ENCODE results near the gene ZBTB49. TPM values are rescaled to one million over a fixed set of nuclear protein-coding genes. Genes with fewer than 3 reads are reported as not detected.

The ZBTB49 gene
- total RNA-seq, 1 experiment from 2014 or later: 5.6 TPM

DNA sequence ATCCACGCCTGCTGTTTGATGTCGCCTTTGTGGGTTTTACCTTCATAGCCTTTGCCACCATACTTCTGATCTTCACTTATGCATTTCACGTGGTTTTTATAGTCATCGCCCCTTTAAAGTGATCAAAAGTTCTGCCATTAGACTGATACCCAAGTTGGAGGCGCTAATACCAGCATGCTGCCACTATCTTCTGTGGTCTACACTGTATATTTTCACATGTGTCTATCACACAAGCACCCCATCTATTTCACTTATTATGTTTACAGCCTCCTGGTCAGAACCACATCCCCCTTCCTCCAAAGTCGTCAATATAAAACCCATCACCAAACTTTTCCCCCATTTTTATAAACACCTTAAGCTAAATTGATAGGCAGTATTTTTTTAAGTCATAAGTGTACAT is 8.3 kb upstream of the ZBTB49 start (continued):
- TF ChIP-seq, protein P1, sequence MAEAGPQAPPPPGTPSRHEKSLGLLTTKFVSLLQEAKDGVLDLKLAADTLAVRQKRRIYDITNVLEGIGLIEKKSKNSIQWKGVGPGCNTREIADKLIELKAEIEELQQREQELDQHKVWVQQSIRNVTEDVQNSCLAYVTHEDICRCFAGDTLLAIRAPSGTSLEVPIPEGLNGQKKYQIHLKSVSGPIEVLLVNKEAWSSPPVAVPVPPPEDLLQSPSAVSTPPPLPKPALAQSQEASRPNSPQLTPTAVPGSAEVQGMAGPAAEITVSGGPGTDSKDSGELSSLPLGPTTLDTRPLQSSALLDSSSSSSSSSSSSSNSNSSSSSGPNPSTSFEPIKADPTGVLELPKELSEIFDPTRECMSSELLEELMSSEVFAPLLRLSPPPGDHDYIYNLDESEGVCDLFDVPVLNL (CRISPR knock-in tag; IDR thresholded peaks at IDR 0.05; ENCODE audit: borderline replicate concordance, low read depth): no peak

DNA sequence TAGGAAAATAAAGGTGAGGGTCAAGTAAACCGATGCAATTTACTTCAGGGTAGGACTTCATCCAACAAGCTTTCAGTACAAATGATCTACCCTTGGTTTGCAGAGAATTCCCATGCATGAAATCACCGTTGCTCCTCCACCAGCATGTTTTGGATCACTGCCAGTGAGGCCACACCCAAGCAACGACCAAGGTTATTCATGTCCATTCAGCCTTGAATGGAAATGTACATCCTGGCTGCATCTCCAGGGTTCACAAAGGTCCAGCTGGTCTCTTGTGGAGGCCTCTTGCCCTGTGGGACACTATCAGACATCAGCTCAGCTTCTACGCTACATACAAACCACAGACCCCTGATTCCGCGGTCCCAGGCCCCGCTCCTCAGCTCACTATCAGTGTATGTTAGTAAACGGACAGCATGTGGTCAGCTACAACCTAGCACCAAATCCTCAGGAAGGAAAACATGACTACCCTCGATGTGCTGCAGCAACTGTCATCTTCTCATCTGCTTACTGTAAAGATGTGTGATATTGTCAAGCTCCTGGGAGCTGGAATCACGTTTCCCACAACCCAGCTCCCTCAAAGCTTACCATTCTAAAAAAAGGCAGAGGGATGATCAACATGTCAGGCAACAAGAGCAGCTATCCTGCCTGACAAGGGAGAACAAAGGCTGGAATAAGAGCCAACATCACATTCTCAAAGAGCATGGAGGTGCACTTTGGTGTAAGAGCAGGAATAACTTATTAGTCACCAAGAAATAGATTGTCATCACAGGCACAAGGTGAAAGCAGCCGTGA is 5.0 kb upstream of the ZBTB49 start:
- no peaks in the 10 kb centered on the region for H3K9me3 Mint-ChIP-seq
- DNase-seq (ENCODE audit: low spot score): no peak
- no peaks in the 10 kb centered on the region for H3K27me3 Mint-ChIP-seq (ENCODE audit: low read depth)
- no peak for TF ChIP-seq SMAD3 (CRISPR knock-in tag; IDR thresholded peaks at IDR 0.05; ENCODE audit: borderline replicate concordance)
- TF ChIP-seq, protein P2, sequence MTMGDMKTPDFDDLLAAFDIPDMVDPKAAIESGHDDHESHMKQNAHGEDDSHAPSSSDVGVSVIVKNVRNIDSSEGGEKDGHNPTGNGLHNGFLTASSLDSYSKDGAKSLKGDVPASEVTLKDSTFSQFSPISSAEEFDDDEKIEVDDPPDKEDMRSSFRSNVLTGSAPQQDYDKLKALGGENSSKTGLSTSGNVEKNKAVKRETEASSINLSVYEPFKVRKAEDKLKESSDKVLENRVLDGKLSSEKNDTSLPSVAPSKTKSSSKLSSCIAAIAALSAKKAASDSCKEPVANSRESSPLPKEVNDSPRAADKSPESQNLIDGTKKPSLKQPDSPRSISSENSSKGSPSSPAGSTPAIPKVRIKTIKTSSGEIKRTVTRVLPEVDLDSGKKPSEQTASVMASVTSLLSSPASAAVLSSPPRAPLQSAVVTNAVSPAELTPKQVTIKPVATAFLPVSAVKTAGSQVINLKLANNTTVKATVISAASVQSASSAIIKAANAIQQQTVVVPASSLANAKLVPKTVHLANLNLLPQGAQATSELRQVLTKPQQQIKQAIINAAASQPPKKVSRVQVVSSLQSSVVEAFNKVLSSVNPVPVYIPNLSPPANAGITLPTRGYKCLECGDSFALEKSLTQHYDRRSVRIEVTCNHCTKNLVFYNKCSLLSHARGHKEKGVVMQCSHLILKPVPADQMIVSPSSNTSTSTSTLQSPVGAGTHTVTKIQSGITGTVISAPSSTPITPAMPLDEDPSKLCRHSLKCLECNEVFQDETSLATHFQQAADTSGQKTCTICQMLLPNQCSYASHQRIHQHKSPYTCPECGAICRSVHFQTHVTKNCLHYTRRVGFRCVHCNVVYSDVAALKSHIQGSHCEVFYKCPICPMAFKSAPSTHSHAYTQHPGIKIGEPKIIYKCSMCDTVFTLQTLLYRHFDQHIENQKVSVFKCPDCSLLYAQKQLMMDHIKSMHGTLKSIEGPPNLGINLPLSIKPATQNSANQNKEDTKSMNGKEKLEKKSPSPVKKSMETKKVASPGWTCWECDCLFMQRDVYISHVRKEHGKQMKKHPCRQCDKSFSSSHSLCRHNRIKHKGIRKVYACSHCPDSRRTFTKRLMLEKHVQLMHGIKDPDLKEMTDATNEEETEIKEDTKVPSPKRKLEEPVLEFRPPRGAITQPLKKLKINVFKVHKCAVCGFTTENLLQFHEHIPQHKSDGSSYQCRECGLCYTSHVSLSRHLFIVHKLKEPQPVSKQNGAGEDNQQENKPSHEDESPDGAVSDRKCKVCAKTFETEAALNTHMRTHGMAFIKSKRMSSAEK (CRISPR knock-in tag; IDR thresholded peaks at IDR 0.05; ENCODE audit: borderline replicate concordance): no peak
- no peak for TF ChIP-seq ATF1 (CRISPR knock-in tag; IDR thresholded peaks at IDR 0.05)
- no peak for TF ChIP-seq JUN (CRISPR knock-in tag; IDR thresholded peaks at IDR 0.05)
- no peak for TF ChIP-seq EMX1 (CRISPR knock-in tag; IDR thresholded peaks at IDR 0.05)
- TF ChIP-seq NR1H2 (CRISPR knock-in tag; IDR thresholded peaks at IDR 0.05): no peak
- no peak for TF ChIP-seq ZNF219 (CRISPR knock-in tag; IDR thresholded peaks at IDR 0.05; ENCODE audit: borderline replicate concordance)
- TF ChIP-seq, protein P3, sequence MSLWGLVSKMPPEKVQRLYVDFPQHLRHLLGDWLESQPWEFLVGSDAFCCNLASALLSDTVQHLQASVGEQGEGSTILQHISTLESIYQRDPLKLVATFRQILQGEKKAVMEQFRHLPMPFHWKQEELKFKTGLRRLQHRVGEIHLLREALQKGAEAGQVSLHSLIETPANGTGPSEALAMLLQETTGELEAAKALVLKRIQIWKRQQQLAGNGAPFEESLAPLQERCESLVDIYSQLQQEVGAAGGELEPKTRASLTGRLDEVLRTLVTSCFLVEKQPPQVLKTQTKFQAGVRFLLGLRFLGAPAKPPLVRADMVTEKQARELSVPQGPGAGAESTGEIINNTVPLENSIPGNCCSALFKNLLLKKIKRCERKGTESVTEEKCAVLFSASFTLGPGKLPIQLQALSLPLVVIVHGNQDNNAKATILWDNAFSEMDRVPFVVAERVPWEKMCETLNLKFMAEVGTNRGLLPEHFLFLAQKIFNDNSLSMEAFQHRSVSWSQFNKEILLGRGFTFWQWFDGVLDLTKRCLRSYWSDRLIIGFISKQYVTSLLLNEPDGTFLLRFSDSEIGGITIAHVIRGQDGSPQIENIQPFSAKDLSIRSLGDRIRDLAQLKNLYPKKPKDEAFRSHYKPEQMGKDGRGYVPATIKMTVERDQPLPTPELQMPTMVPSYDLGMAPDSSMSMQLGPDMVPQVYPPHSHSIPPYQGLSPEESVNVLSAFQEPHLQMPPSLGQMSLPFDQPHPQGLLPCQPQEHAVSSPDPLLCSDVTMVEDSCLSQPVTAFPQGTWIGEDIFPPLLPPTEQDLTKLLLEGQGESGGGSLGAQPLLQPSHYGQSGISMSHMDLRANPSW (CRISPR knock-in tag; conservative IDR thresholded peaks at IDR 0.05; ENCODE audit: low read depth): no peak
- no peak for TF ChIP-seq RORB (CRISPR knock-in tag; IDR thresholded peaks at IDR 0.05)
- TF ChIP-seq ZNF317 (CRISPR knock-in tag; IDR thresholded peaks at IDR 0.05; ENCODE audit: borderline replicate concordance, low read depth): no peak
- TF ChIP-seq, protein P4, sequence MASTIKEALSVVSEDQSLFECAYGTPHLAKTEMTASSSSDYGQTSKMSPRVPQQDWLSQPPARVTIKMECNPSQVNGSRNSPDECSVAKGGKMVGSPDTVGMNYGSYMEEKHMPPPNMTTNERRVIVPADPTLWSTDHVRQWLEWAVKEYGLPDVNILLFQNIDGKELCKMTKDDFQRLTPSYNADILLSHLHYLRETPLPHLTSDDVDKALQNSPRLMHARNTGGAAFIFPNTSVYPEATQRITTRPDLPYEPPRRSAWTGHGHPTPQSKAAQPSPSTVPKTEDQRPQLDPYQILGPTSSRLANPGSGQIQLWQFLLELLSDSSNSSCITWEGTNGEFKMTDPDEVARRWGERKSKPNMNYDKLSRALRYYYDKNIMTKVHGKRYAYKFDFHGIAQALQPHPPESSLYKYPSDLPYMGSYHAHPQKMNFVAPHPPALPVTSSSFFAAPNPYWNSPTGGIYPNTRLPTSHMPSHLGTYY (CRISPR knock-in tag; IDR thresholded peaks at IDR 0.05): no peak
- peaks cover 15% of the 10 kb centered on the region for H3K4me1 Mint-ChIP-seq
- no peak overlapping the region for H3K27ac Mint-ChIP-seq
- ATAC-seq: no peak
- no peak overlapping the region for H3K4me3 Mint-ChIP-seq
- POLR2A ChIA-PET: no interaction called here
- CTCF ChIA-PET: no interaction called here
- H3K36me3 Mint-ChIP-seq: peaks cover 55% of the 10 kb centered on the region

DNA sequence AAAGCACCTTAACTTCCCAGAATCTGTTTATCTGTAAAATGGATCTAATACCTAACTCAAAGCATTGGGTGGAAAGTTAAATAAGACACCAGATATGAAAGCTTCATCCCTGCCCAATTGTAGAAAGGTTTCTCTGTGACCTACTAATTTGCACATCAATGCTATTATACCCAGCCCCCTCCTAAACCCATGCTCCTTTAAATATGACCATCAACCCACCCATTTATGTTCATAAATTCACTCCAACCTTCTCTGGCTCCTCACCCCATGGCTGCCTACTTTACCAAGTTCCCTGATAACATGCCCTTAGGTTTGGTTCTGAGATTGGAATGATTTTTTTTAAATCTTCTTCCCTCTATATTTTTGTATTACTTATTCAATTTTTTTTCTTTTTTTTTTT is 2.0 kb upstream of the ZBTB49 start:
- no peak for DNase-seq (ENCODE audit: low spot score)
- Mint-ChIP-seq H3K4me3 (peak overlapping the region; percentile 23), H3K9me3 (no peaks in the 10 kb centered on the region), H3K36me3 (peaks cover 29% of the 10 kb centered on the region), H3K27me3 (ENCODE audit: low read depth) (no peaks in the 10 kb centered on the region), H3K27ac (no peak overlapping the region), H3K4me1 (peaks cover 23% of the 10 kb centered on the region)
- no peak for ATAC-seq
- POLR2A ChIA-PET: no interaction called here
- CTCF ChIA-PET: no interaction called here
- TF ChIP-seq, protein P5, sequence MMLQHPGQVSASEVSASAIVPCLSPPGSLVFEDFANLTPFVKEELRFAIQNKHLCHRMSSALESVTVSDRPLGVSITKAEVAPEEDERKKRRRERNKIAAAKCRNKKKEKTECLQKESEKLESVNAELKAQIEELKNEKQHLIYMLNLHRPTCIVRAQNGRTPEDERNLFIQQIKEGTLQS (CRISPR knock-in tag; conservative IDR thresholded peaks at IDR 0.05): no peak
- TF ChIP-seq, protein P3 (CRISPR knock-in tag; conservative IDR thresholded peaks at IDR 0.05; ENCODE audit: low read depth): no peak
- TF ChIP-seq, protein P2 (CRISPR knock-in tag; IDR thresholded peaks at IDR 0.05; ENCODE audit: borderline replicate concordance): no peak
- TF ChIP-seq OVOL2 (CRISPR knock-in tag; IDR thresholded peaks at IDR 0.05; ENCODE audit: borderline replicate concordance) (no peak), RORB (CRISPR knock-in tag; IDR thresholded peaks at IDR 0.05) (no peak)
